GM12891 (cell line): ENCODE results near the gene FAM241A.

ENCODE experiments used
- PAX5 ChIP-seq: IDR thresholded peaks from 2 replicates; pipeline ENCODE4 v1.6.1; 2011; ENCODE audit warnings: low read length, moderate library complexity, mild to moderate bottlenecking; ENCODE audit not compliant: insufficient read depth, severe bottlenecking
- POLR2A ChIP-seq: IDR thresholded peaks from 2 replicates; pipeline ENCODE4 v1.6.1; 2011; ENCODE audit warnings: low read depth, low read length, control low read depth
- POLR2AphosphoS5 ChIP-seq: IDR thresholded peaks from 2 replicates; pipeline ENCODE4 v1.6.1; 2011; ENCODE audit warnings: low read depth, low read length, control low read depth
- POU2F2 ChIP-seq: IDR thresholded peaks from 2 replicates; pipeline ENCODE4 v1.6.1; 2011; ENCODE audit warnings: low read depth, mild to moderate bottlenecking, control low read depth, low read length, moderate library complexity
- TAF1 ChIP-seq: IDR thresholded peaks from 2 replicates; pipeline ENCODE4 v1.6.1; 2011; ENCODE audit warnings: low read depth, low read length, control low read depth

- TF ChIP-seq POU2F2 = no peak
- TF ChIP-seq POLR2AphosphoS5 = no peak
- TF ChIP-seq TAF1 = no peak
- TF ChIP-seq POLR2A = no peak
- TF ChIP-seq PAX5 = no peak
These were observed 58.3 kb downstream of the FAM241A start for GRCh38 chr4:112203593-112203992.
